GM18526 (cell line): ENCODE measurements around the gene SRP68.

ENCODE experiments used
- POLR2A ChIP-seq: IDR thresholded peaks from 3 replicates; pipeline ENCODE4 v1.6.1; 2011; ENCODE audit not compliant: insufficient read length; ENCODE audit errors: extremely low read depth

Gene SRP68

GRCh38 chr17:76005263-76006149 is 66.8 kb downstream of the SRP68 start:
- no peak for TF ChIP-seq POLR2A

GRCh38 chr17:76004750-76005262 is 67.5 kb downstream of the SRP68 start:
- TF ChIP-seq POLR2A, result no peak

DNA sequence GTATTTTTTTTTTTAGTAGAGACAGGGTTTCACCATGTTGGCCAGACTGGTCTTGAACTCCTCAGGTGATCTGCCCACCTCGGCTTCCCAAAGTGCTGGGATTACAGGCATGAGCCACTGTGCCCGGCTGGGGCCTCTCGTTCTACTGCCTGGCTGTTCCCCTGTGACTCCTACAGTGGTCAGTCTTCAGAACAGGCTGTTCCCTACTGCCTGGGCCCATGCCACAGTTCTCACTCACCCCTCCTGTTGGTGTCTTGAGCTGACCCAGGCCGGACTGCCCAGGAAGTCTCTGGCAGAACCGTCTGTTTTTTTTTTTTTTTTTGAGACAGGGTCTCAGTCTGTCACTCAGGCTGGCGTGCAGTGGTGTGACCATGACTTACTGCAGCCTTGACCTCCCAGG is 68.4 kb downstream of the SRP68 start:
- no peak for TF ChIP-seq POLR2A

GRCh38 chr17:76002100-76002499 is 70.2 kb downstream of the SRP68 start:
- TF ChIP-seq POLR2A, result no peak

- TF ChIP-seq POLR2A, result no peak
Measured at GRCh38 chr17:76000755-76001521, 71.4 kb downstream of the SRP68 start, which contains the start of gene CDK3. Gene CDK3, plus strand, starts transcription at chr17:76000855. Its CDS starts 571 bp downstream, at chr17:76001426.

GRCh38 chr17:76000016-76000754 is 72.1 kb downstream of the SRP68 start:
- no peak for TF ChIP-seq POLR2A

GRCh38 chr17:75998327-75998795 is 74.0 kb downstream of the SRP68 start:
- no peak for TF ChIP-seq POLR2A

GRCh38 chr17:75996665-75997590 is 75.4 kb downstream of the SRP68 start:
- no peak for TF ChIP-seq POLR2A

DNA sequence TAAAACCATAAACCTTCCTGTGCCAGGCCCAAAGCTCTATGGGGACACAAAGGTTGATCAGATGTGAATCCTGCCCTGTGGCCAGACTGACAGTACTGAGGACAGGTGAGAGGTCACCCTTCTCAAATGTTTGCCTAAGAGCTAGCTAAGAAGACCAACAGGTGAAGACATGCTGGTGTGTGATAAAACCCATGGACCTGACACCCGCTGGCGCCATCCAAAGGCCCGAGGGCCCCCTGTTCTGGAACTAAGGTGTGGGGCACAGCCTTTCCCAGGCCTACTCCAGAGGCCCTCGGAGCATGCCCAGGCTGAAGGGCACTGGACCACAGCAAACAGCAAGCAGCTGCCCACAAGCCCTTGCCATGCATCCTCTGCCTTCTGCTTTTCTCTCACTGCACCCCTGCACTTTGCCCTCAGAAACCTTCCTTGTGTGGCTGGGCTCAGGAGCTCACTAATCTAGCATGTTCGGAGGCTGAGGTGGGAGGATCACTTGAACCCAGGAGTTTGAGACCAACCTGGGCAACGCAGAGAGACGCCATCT is 76.9 kb downstream of the SRP68 start:
- TF ChIP-seq POLR2A, result no peak

- TF ChIP-seq POLR2A, result no peak
Measured at GRCh38 chr17:75994802-75995370, 77.4 kb downstream of the SRP68 start.

GRCh38 chr17:75991396-75991795 is 80.9 kb downstream of the SRP68 start:
- TF ChIP-seq POLR2A, result no peak
